Smooth muscle cell (in vitro differentiated cells): ENCODE results near the gene PITPNC1. TPM values are rescaled to one million over a fixed set of nuclear protein-coding genes. Genes with fewer than 3 reads are reported as not detected.

Source experiments
- DNase-seq: peaks from one replicate; lab custom pipeline; 2025; ENCODE audit not compliant: unreplicated experiment; lab: John Stamatoyannopoulos, UW
- H2AFZ ChIP-seq: fragments of 200-600 bp; sonication (generic); 2 replicates; pipeline ENCODE4 v1.6.0; 2016; ENCODE audit warnings: antibody characterized with exemption, low read depth, mild to moderate bottlenecking
- H3F3A ChIP-seq: fragments of 200-600 bp; sonication (generic); 2 replicates; pipeline ENCODE4 v1.6.0; 2017; ENCODE audit warnings: antibody characterized with exemption, low read depth
- H3K27ac ChIP-seq: fragments of 200-600 bp; sonication (generic); 2 replicates; pipeline ENCODE4 v1.5.1; 2016; ENCODE audit warnings: low read depth, mild to moderate bottlenecking
- H3K27me3 ChIP-seq: fragments of 200-600 bp; sonication (generic); 2 replicates; pipeline ENCODE4 v1.6.1; 2016; ENCODE audit warnings: low read depth, mild to moderate bottlenecking
- H3K36me3 ChIP-seq: fragments of 200-600 bp; sonication (generic); 2 replicates; pipeline ENCODE4 v1.5.1; 2016; ENCODE audit warnings: low read depth
- H3K4me1 ChIP-seq: fragments of 200-600 bp; sonication (generic); 2 replicates; pipeline ENCODE4 v1.5.1; 2016; ENCODE audit warnings: low read depth
- H3K4me2 ChIP-seq: fragments of 200-600 bp; sonication (generic); 2 replicates; pipeline ENCODE4 v1.6.0; 2016; ENCODE audit warnings: mild to moderate bottlenecking
- H3K4me3 ChIP-seq: fragments of 200-600 bp; sonication (generic); 2 replicates; pipeline ENCODE4 v1.5.1; 2016; ENCODE audit warnings: mild to moderate bottlenecking
- H3K79me2 ChIP-seq: fragments of 200-600 bp; sonication (generic); 2 replicates; pipeline ENCODE4 v1.6.0; 2016; ENCODE audit warnings: low read depth, mild to moderate bottlenecking
- H3K9ac ChIP-seq: fragments of 200-600 bp; sonication (generic); 2 replicates; pipeline ENCODE4 v1.6.0; 2016; ENCODE audit warnings: low read depth
- H3K9me3 ChIP-seq: fragments of 200-600 bp; sonication (generic); replicated peaks from 2 replicates; pipeline ENCODE4 v1.5.1; 2016; ENCODE audit warnings: low read depth
- H4K20me1 ChIP-seq: fragments of 200-600 bp; sonication (generic); 2 replicates; pipeline ENCODE4 v1.6.0; 2016; ENCODE audit warnings: low read depth
- WGBS: methylation state at CpG from one replicate; pipeline ENCODE4 v1.1.7; 2016; ENCODE audit warnings: low lambda C conversion rate; 5-methylcytosine and 5-hydroxymethylcytosine counted together
- polyA plus RNA-seq: library from polyadenylated mRNA; unstranded; fragments of >200 nt; fragmentation: Nextera tagmentation; extraction: Ambion mirVana; gene quantifications from 2 replicates; pipeline ENCODE4 v1.2.1, GENCODE V29; 2016
- total RNA-seq: library from RNA; depleted of rRNA; stranded (reverse); fragments of >200 nt; gene quantifications from 2 replicates; pipeline ENCODE4 v1.2.3, GENCODE V29; 2014
- TF ChIP-seq, protein P1 (sequence below): fragments of 200-600 bp; sonication (generic); IDR thresholded peaks from 2 replicates; pipeline ENCODE4 v1.5.1; 2017; ENCODE audit warnings: borderline replicate concordance, mild to moderate bottlenecking, antibody characterized with exemption; ENCODE audit not compliant: insufficient read depth, poor library complexity, severe bottlenecking

The PITPNC1 gene
- total and polyA plus RNA-seq, 2 experiments from 2014 or later, result 9.6 to 12.5 TPM

DNA sequence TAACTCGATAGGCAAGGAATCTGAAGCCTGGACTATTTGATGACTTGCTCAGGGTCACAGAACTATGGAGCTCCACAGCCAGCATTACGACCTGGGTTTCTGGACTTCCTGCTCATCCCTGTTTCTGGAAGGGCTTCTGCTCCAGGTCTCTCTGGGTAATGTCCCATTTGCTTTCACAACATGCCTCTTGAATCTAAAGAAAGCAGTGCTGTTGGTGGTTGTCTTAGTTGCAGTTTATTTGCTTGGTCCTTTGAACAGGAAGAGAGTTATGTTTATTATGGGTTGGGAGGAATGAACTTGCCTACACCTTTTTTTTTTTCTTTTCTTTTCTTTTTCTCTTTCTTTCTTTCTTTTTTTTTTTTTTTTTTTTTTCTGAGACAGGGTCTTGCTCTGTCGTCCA, 84.8 kb downstream of the PITPNC1 start:
- Histone ChIP-seq H3K79me2 (peaks cover 2% of the 10 kb centered on the region), H3K4me2 (no peak overlapping the region), H3K27ac (no peak overlapping the region), H4K20me1 (no peaks in the 10 kb centered on the region), H3K36me3 (no peaks in the 10 kb centered on the region), H3K27me3 (no peaks in the 10 kb centered on the region), H3K9ac (no peak overlapping the region), H3F3A (no peaks in the 10 kb centered on the region), H3K4me1 (no peaks in the 10 kb centered on the region), H3K9me3 (no peaks in the 10 kb centered on the region), H3K4me3 (no peak overlapping the region), H2AFZ (no peak overlapping the region)
- WGBS, result 92% methylated on average over 3 of the region's 3 CpGs
- TF ChIP-seq, protein P1, sequence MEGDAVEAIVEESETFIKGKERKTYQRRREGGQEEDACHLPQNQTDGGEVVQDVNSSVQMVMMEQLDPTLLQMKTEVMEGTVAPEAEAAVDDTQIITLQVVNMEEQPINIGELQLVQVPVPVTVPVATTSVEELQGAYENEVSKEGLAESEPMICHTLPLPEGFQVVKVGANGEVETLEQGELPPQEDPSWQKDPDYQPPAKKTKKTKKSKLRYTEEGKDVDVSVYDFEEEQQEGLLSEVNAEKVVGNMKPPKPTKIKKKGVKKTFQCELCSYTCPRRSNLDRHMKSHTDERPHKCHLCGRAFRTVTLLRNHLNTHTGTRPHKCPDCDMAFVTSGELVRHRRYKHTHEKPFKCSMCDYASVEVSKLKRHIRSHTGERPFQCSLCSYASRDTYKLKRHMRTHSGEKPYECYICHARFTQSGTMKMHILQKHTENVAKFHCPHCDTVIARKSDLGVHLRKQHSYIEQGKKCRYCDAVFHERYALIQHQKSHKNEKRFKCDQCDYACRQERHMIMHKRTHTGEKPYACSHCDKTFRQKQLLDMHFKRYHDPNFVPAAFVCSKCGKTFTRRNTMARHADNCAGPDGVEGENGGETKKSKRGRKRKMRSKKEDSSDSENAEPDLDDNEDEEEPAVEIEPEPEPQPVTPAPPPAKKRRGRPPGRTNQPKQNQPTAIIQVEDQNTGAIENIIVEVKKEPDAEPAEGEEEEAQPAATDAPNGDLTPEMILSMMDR, result no peak
- DNase-seq, result no peak

DNA sequence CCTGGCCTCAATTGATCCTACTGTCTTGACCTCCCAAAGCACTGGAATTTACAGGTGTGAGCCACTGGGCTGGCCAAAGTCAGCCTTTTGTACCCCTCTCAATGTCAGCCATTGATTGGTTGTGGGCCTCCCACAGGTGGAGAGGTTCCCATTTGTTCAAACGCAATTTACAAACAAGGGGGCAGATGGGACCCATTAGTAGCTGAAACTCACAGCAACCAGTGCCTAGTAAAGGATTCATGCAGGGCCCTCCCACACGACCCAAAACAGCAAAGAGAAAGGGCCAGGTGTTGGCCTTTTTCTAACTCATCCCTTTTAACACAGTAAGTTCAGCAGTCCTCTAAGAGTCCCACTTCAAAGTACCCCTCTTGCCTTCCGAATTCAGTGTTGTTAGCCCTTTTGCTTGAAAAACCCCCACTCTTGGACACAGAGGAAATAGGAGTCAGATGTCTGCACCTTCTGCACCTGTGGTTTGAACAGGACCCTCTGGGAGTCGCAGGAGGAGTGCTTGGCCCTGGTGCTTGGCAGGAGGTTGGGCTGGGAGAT, 89.2 kb downstream of the PITPNC1 start:
- Histone ChIP-seq H3K36me3 (no peaks in the 10 kb centered on the region), H3K9ac (no peak overlapping the region), H3F3A (peaks cover 4% of the 10 kb centered on the region), H2AFZ (no peak overlapping the region), H3K4me2 (no peak overlapping the region), H4K20me1 (no peaks in the 10 kb centered on the region), H3K79me2 (no peaks in the 10 kb centered on the region), H3K27me3 (no peaks in the 10 kb centered on the region), H3K27ac (no peak overlapping the region), H3K9me3 (no peaks in the 10 kb centered on the region), H3K4me3 (no peak overlapping the region), H3K4me1 (no peaks in the 10 kb centered on the region)
- TF ChIP-seq, protein P1, result no peak
- no peak for DNase-seq
- 85% methylated on average over 4 of the region's 4 CpGs for WGBS

DNA sequence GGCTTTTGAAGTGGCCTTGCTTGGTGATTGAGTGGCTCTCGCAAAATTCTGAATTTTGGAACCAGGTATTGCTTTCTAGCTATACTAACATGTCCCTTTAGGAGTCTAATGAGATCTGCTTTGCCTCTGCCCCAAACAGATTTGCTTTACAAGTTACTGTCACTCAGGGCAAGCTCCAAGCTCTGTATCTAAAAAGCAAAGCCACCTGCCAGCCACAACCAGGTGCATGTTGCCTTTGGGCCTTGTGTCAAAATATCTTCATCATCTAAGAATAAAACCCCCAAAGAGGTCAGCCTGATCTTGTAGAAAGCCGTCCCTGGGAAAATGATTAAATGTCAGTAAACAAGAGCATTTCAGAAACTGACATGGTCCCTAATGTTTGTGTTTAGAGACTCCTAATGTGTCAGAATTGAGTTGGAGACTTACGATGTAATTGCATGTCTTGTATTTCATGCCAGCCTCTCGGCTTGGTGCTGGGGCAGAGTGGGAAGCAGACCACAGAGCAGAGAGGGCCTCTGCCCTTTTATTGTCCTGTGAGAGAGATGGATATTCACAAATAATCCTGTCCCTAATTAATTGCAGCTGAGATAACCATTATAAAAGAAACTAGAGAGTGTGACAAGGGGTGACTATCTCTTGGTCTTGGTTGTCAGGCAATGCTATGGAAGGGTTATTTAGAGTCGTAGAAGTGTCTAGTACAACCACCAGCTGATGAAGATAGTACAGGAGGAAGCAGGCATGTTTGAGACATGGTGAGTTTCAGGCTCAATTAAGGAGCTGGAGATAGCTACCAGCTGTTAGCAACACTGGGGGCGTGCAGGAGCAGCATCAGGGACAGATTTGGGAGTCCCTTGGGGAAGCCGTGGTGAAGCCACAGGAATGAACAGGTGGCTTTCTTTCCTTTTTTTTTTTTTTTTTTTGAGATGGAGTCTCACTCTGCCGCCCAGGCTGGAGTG, 90.7 kb downstream of the PITPNC1 start:
- Histone ChIP-seq H3K9me3 (no peaks in the 10 kb centered on the region), H3K4me1 (no peaks in the 10 kb centered on the region), H3F3A (peaks cover 4% of the 10 kb centered on the region), H3K79me2 (no peaks in the 10 kb centered on the region), H3K4me2 (no peak overlapping the region), H4K20me1 (no peaks in the 10 kb centered on the region), H3K36me3 (no peaks in the 10 kb centered on the region), H3K4me3 (no peak overlapping the region), H3K27ac (no peak overlapping the region), H3K9ac (no peak overlapping the region), H2AFZ (no peak overlapping the region), H3K27me3 (no peaks in the 10 kb centered on the region)
- 66% methylated on average over 7 of the region's 8 CpGs for WGBS
- no peak for DNase-seq
- TF ChIP-seq, protein P1, result no peak
